ENCODE measurements around the gene NPVF. TPM values are rescaled to one million over a fixed set of nuclear protein-coding genes. Genes with fewer than 3 reads are reported as not detected.

NPVF gene
- total RNA-seq, 1 donor from 2014 or later: not detected

DNA sequence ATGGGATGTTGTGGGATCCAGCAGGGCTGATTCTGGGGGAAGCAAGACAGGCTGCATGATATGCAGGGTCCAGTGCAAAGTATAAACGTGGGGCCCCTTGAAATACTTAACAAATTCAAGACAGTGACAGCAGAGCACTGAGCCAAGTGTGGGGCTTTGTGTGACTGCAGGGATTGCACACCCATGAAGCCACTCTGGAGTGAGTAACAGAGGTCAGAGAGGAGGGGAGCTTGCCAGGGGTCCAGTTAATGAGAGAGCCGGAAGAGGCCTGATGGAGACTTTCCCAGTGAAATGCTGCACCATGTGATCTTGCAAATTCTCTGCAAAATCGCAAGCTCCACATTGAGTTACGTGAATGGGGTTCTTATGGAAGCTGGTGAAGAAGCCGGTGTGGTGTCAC lies 5.6 kb downstream of the NPVF start:
- no peak for DNase-seq (ENCODE audit: low read depth)
- Histone ChIP-seq H3K4me3 (ENCODE audit: low read depth, low read length) (no peak overlapping the region), H3K36me3 (ENCODE audit: control insufficient read depth, insufficient read depth, low read length) (no peaks in the 10 kb centered on the region), H3K27me3 (ENCODE audit: control insufficient read depth, insufficient read depth, low read length) (no peaks in the 10 kb centered on the region)
- TF ChIP-seq, protein P1, sequence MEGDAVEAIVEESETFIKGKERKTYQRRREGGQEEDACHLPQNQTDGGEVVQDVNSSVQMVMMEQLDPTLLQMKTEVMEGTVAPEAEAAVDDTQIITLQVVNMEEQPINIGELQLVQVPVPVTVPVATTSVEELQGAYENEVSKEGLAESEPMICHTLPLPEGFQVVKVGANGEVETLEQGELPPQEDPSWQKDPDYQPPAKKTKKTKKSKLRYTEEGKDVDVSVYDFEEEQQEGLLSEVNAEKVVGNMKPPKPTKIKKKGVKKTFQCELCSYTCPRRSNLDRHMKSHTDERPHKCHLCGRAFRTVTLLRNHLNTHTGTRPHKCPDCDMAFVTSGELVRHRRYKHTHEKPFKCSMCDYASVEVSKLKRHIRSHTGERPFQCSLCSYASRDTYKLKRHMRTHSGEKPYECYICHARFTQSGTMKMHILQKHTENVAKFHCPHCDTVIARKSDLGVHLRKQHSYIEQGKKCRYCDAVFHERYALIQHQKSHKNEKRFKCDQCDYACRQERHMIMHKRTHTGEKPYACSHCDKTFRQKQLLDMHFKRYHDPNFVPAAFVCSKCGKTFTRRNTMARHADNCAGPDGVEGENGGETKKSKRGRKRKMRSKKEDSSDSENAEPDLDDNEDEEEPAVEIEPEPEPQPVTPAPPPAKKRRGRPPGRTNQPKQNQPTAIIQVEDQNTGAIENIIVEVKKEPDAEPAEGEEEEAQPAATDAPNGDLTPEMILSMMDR (IDR thresholded peaks at IDR 0.05; ENCODE audit: insufficient read depth, low read length, poor library complexity, severe bottlenecking): no peak

DNA sequence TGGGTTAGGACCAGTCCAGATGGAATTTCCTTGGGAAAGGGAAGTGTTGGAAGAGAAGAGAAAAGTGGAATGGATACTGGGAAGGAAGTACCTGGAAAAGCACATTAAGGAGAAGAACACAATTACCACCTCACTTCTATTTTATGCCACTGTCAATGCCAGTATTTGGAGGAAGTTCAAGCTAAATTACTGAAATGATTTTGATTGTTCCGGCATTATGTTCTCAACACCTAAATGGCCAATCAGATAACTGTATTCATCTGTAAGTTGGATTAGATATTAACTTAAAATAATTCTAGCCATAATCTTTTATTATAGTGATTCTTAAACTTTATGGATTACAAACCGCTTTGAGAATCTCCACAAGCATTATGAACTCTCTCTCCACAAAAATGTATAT lies 7.3 kb downstream of the NPVF start:
- Histone ChIP-seq H3K4me3 (ENCODE audit: low read depth, low read length) (no peak overlapping the region), H3K27me3 (ENCODE audit: control insufficient read depth, insufficient read depth, low read length) (no peaks in the 10 kb centered on the region), H3K36me3 (ENCODE audit: control insufficient read depth, insufficient read depth, low read length) (no peaks in the 10 kb centered on the region)
- DNase-seq (ENCODE audit: low read depth): no peak
- TF ChIP-seq, protein P1 (IDR thresholded peaks at IDR 0.05; ENCODE audit: insufficient read depth, low read length, poor library complexity, severe bottlenecking): no peak

DNA sequence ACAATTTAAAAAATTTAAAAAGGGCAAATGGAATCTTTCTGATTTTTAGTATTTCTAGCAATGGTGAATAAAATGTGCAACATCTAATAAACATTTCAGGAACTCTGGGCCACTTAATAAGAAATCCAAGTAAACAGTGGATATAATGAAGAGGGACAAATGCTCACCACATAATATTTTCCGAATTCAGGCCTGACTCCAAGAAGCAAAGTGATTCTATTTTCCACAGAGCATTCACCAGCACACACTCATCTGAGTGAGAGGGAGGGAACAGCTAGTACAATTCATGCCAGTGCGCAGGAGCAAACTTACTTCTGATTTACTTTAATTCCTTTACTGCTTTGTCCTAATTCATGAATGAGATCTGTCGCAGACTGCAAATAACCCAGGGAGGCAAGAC lies 10.1 kb downstream of the NPVF start:
- Histone ChIP-seq H3K4me3 (ENCODE audit: low read depth, low read length) (no peak overlapping the region), H3K36me3 (ENCODE audit: control insufficient read depth, insufficient read depth, low read length) (no peaks in the 10 kb centered on the region), H3K27me3 (ENCODE audit: control insufficient read depth, insufficient read depth, low read length) (no peaks in the 10 kb centered on the region)
- TF ChIP-seq, protein P1 (IDR thresholded peaks at IDR 0.05; ENCODE audit: insufficient read depth, low read length, poor library complexity, severe bottlenecking): no peak
- DNase-seq (ENCODE audit: low read depth): no peak

DNA sequence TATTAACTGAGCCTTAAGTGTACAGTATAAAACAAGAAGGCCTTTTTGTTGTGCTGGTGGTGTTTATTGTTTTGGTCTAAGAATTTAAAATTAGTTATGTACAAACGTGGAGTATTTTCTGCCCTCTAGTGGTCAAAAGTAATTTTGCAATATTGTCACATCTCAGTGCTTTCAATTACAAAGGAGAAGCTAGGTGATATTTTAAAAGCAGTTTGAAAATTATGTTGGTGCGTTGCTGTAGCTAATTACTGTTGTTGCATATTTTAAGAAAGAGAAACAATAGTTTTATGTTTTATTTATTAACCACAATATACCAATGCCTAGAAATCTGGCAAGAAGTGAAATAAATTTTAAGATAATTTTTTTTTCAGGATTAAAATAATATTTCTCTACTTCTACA lies 11.4 kb downstream of the NPVF start:
- Histone ChIP-seq H3K27me3 (ENCODE audit: control insufficient read depth, insufficient read depth, low read length) (no peaks in the 10 kb centered on the region), H3K36me3 (ENCODE audit: control insufficient read depth, insufficient read depth, low read length) (no peaks in the 10 kb centered on the region), H3K4me3 (ENCODE audit: low read depth, low read length) (no peak overlapping the region)
- peak; percentile 9 for DNase-seq (ENCODE audit: low read depth)
- TF ChIP-seq, protein P1 (IDR thresholded peaks at IDR 0.05; ENCODE audit: insufficient read depth, low read length, poor library complexity, severe bottlenecking): peak; percentile 59

DNA sequence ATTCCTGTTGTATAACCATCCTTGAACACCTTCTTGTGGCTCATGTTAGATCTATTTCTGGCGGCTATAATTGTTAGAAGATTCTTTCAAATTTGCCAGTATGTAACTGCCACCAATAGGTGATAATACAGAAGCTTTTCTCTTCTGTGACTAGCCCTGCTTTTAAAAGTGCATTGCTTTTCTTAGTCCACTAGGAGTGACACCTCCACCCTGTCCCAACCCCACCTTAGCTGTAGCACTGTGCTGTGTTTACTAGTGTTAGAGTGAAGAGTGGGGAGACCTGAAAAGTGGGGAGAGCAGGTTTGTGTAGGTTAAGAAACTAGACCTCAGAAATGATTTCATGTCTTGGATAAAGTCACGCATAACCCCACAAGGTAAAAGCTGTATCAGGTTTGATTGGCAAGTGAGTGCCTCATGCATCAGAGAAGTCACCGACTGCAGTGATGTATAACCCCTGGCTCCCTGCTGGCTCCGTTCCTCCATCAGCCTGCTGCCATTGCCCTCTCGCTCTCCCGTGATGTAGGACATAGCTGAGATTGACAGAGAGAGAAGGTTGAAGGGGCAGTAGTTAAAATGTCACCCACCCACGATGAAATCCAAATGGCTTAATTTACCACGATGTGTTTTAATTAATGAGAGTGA lies 12.5 kb downstream of the NPVF start:
- H3K36me3 ChIP-seq (ENCODE audit: control insufficient read depth, insufficient read depth, low read length): no peaks in the 10 kb centered on the region
- TF ChIP-seq, protein P1 (IDR thresholded peaks at IDR 0.05; ENCODE audit: insufficient read depth, low read length, poor library complexity, severe bottlenecking): no peak
- H3K27me3 ChIP-seq (ENCODE audit: control insufficient read depth, insufficient read depth, low read length): no peaks in the 10 kb centered on the region
- DNase-seq (ENCODE audit: low read depth): no peak
- no peak overlapping the region for H3K4me3 ChIP-seq (ENCODE audit: low read depth, low read length)
